Fibroblast of lung (primary cell): Measurements from ENCODE around the gene BMP6.

Experiments
- CTCF ChIP-seq, 2 donors: IDR thresholded peaks in 1 of 2; conservative IDR thresholded peaks in 1 of 2; 1 replicate in 1 of 2; 2 replicates in 1 of 2; pipeline ENCODE4 v1.5.1; 2011 to 2012; ENCODE audit warnings: low read length in 2 of 2, control low read depth in 1 of 2, inconsistent platforms in 1 of 2, low read depth in 1 of 2, mild to moderate bottlenecking in 1 of 2
- EZH2 ChIP-seq: IDR thresholded peaks from 2 replicates; pipeline ENCODE4 v1.5.1; 2012; ENCODE audit warnings: low read length, control low read depth, mild to moderate bottlenecking; ENCODE audit errors: missing control alignments

DNA sequence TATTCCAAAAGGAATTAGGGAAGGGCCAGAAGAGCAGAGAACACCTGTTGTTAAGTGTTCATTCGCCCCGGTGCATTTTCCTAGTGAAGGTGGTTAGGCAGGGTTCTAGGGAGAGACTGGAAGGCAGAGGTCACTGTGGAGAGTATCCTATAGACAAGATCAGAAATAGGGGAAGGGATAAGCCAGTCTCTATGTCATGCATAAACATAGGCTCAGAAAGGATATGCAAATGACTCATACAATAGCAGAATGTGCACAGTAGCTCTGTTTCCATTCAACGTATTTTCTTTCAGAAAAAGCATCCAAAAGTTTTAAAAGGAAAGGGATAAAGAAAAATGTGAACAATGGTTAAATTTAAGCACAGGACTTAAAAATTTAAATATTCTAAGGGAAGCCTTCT, 47.4 kb downstream of the BMP6 start:
- no peak for TF ChIP-seq CTCF (conservative IDR thresholded peaks at IDR 0.05 in 1 of 2, IDR thresholded peaks at IDR 0.05 in 1 of 2; ENCODE audit: low read depth in 1 of 2, low read length in 2 of 2)
- TF ChIP-seq EZH2: no peak
